Activated CD8-positive, alpha-beta T cell treated with anti-CD3 and anti-CD28 coated beads for 36 hours (primary cell): ENCODE results near the gene MGMT. TPM values are rescaled to one million over a fixed set of nuclear protein-coding genes. Genes with fewer than 3 reads are reported as not detected.

Experiments used
- ATAC-seq: fragments of 200-7000 bp; cut with Tn5 transposase; one replicate; pipeline ENCODE4 v1.10.0; 2021; ENCODE audit warnings: mild to moderate bottlenecking, moderate library complexity
- CTCF ChIA-PET: fragments of 350-600 bp; sonication (Branson Sonifier 250); formaldehyde crosslinking; loops from one replicate; lab custom pipeline; 2021; ENCODE audit warnings: antibody characterized with exemption; lab: Charles Lee
- POLR2A ChIA-PET: fragments of 350-600 bp; sonication (Branson Sonifier 250); formaldehyde crosslinking; loops from one replicate; lab custom pipeline; 2021; ENCODE audit warnings: antibody characterized with exemption; lab: Charles Lee
- DNase-seq: peaks from one replicate; pipeline ENCODE4 v3.0.0-alpha.2; 2020
- H3K27ac Mint-ChIP-seq: one replicate; pipeline ENCODE4 v1.8.0; 2021; ENCODE audit warnings: mild to moderate bottlenecking, mixed read lengths
- H3K27me3 Mint-ChIP-seq: one replicate; pipeline ENCODE4 v1.8.0; 2021; ENCODE audit warnings: mixed read lengths
- H3K36me3 Mint-ChIP-seq: one replicate; pipeline ENCODE4 v1.8.0; 2021; ENCODE audit warnings: low read depth, mixed read lengths
- H3K4me1 Mint-ChIP-seq: one replicate; pipeline ENCODE4 v1.8.0; 2021; ENCODE audit warnings: low read depth, mixed read lengths
- H3K4me3 Mint-ChIP-seq: one replicate; pipeline ENCODE4 v1.8.0; 2021; ENCODE audit warnings: mild to moderate bottlenecking, moderate library complexity, mixed read lengths
- H3K9me3 Mint-ChIP-seq: one replicate; pipeline ENCODE4 v1.8.0; 2021; ENCODE audit warnings: mixed read lengths
- intact Hi-C: fragments of 100-400 bp; cut with micrococcal nuclease; formaldehyde crosslinking; loops from one replicate; pipeline ENCODE4 v1.10.0; 2022
- total RNA-seq, 2 experiments: library from RNA; stranded (reverse); gene quantifications; one replicate each; pipeline ENCODE4 v1.2.3, GENCODE V29; 2021
- TF ChIP-seq, protein P1 (sequence below): fragments of 200-600 bp; IDR thresholded peaks from one replicate; pipeline ENCODE4 v1.8.0; 2022; ENCODE audit warnings: antibody characterized with exemption, mild to moderate bottlenecking

Gene MGMT
- total RNA-seq, 2 experiments from 2014 or later, result 16.2 to 17.0 TPM

DNA sequence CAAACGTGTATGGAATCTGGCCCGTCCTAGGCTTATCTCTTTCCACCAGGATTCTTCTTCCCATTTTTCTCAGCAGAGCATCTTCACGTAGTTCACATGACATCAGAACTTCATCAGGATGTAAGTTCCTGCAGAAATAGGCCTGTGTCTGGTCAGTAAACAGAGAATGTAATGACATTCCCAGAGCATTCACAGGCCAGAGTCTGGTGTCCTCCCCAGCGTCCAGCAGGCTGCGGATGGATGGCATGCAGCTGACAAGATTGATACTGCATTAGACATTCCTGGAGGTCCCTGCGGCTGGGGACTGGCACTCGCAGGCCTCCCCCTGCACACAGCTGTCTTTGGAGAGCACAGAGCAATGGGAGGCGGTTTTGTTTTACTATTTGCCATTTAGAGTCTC is 28.7 kb downstream of the MGMT start:
- Mint-ChIP-seq H3K36me3 (peaks cover 51% of the 10 kb centered on the region), H3K27ac (no peak overlapping the region), H3K9me3 (peaks cover 24% of the 10 kb centered on the region), H3K4me1 (peaks cover 20% of the 10 kb centered on the region), H3K4me3 (no peak overlapping the region), H3K27me3 (no peaks in the 10 kb centered on the region)
- ChIA-PET CTCF (no interaction called here), POLR2A (no interaction called here)
- ATAC-seq (no peak), DNase-seq (no peak)
- TF ChIP-seq, protein P1, sequence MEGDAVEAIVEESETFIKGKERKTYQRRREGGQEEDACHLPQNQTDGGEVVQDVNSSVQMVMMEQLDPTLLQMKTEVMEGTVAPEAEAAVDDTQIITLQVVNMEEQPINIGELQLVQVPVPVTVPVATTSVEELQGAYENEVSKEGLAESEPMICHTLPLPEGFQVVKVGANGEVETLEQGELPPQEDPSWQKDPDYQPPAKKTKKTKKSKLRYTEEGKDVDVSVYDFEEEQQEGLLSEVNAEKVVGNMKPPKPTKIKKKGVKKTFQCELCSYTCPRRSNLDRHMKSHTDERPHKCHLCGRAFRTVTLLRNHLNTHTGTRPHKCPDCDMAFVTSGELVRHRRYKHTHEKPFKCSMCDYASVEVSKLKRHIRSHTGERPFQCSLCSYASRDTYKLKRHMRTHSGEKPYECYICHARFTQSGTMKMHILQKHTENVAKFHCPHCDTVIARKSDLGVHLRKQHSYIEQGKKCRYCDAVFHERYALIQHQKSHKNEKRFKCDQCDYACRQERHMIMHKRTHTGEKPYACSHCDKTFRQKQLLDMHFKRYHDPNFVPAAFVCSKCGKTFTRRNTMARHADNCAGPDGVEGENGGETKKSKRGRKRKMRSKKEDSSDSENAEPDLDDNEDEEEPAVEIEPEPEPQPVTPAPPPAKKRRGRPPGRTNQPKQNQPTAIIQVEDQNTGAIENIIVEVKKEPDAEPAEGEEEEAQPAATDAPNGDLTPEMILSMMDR, result no peak
- intact Hi-C loops, result no loop called here

DNA sequence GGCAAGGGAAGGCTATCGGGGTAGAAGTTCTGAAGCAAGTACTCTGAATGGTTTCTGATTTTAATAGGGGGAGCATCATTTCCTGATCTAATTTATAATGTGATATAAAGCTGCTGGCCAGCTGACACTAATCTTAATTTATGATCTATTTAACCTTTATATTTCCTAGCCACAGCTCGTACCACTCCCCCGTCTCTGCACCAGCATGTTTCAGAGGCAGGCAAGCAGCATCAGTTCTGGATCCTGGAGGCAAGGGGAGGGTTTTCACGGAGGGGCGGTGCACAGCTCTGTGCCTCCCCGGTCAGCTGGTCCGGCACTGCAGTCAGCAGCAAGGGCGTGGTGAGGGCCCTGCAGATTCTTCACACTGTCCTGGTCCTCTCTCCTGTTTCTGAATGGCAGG is 30.0 kb downstream of the MGMT start:
- TF ChIP-seq, protein P1, result no peak
- Mint-ChIP-seq H3K36me3 (peaks cover 51% of the 10 kb centered on the region), H3K27me3 (no peaks in the 10 kb centered on the region), H3K27ac (no peak overlapping the region), H3K4me3 (no peak overlapping the region), H3K9me3 (peaks cover 15% of the 10 kb centered on the region), H3K4me1 (peaks cover 19% of the 10 kb centered on the region)
- no peak for DNase-seq
- no peak for ATAC-seq
- ChIA-PET CTCF (no interaction called here), POLR2A (interaction anchor here (0.6 kb wide), 1 partner anchor 12 kb away, joined by 3 read pairs; no protein-coding TSS in a partner anchor)
- intact Hi-C loops, result no loop called here

DNA sequence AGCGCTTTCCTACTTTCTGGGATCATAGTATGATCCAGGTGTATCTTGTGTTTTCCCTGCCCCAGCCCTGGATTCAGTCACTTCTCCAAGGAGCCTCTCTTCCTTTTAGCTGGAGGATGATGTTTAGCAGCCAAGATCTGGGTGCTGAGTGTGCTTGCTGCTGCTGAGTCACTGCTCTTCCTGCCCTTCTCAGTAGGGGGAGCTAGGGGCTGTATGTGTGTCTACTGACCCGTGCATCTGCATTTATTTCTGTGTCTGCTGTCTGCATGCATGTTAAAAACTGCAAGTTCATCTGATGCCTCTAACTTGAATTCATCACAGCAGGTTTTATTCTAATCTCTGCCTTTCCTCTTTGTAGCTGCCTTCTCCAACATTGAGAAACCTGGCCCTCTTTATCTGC is 31.6 kb downstream of the MGMT start:
- Mint-ChIP-seq H3K9me3 (peaks cover 8% of the 10 kb centered on the region), H3K27ac (no peak overlapping the region), H3K36me3 (peaks cover 50% of the 10 kb centered on the region), H3K27me3 (no peaks in the 10 kb centered on the region), H3K4me1 (peaks cover 11% of the 10 kb centered on the region), H3K4me3 (no peak overlapping the region)
- CTCF ChIA-PET, result interaction anchor here (0.7 kb wide), 1 partner anchor 1305 kb away, joined by 3 read pairs; no protein-coding TSS in a partner anchor
- DNase-seq, result no peak
- intact Hi-C loops, result no loop called here
- ATAC-seq, result no peak
- POLR2A ChIA-PET, result no interaction called here
- TF ChIP-seq, protein P1, result no peak

DNA sequence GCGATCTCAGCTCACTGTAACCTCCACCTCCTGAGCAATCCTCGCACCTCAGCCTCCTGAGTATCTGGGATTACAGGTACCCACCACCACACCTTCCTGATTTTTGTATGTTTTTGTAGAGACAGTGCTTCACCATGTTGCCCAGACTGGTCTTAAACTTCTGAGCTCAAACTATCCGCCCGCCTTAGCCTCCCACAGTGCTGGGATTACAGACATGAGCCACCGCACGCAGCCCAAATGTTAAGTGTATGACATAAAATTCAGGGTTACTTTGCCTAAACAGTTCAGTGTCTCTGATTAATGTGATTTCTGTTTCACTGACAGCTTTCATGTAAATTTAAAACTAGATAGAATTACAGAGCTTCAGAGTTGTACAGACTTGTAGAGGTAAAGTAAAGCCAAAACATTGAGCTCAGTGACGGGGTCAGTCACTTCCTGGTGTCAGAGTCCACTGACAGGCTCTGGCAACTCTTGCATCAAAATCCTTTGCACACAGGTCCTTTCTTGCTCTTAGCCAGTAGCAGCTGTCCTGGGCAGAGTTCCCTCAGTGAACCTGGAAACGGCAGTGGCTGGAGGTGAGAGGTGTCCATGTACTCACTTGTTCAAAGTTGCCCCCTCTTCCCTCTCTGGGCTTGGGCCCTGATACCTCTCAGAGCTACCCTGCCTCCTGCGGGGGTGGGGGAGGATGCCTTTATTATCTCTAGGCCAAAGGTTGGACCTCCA is 33.7 kb downstream of the MGMT start:
- ChIA-PET CTCF (no interaction called here), POLR2A (no interaction called here)
- Mint-ChIP-seq H3K27ac (no peak overlapping the region), H3K4me3 (no peak overlapping the region), H3K27me3 (no peaks in the 10 kb centered on the region), H3K36me3 (peaks cover 41% of the 10 kb centered on the region), H3K4me1 (peaks cover 11% of the 10 kb centered on the region), H3K9me3 (peaks cover 16% of the 10 kb centered on the region)
- intact Hi-C loops, result no loop called here
- TF ChIP-seq, protein P1, result no peak
- ATAC-seq (no peak), DNase-seq (no peak)

DNA sequence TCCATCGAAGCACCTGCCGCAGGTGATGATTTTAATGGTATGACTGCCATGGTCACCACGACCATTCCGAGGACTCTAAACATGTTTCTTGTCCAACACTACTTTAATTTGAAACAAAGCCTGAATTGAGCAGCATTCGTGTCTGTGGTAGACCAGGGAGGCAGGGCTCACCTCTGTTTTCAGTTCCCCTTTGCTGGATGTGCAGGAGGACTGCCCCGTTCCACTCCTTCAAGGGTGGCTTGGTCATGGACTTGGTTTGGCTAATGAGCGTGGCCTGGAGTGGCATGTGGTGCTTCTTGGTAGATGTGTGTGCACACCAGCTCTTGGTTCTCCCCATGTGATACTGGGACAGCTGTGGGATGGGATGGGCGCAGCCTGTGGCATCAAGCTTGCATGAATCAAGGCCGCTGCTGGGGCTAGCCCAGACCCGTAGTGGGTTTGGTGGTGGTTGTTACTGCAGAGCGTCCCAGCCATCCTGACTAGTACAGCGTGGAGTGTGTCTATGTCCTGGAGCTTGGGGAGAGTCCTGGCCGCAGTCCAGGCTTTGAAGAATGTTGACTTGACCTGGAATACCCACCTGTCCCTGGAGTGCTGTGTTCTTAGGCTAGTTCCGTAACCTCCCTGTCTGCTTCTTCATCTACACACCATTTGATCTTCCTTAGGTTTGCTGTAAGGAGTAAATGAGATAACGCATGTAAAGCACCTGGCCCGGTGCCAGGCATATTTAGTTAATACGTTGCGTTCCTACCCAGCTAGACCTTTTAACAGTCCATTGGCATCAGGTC is 34.8 kb downstream of the MGMT start:
- DNase-seq (no peak), ATAC-seq (no peak)
- Mint-ChIP-seq H3K27ac (no peak overlapping the region), H3K4me1 (peaks cover 11% of the 10 kb centered on the region), H3K27me3 (no peaks in the 10 kb centered on the region), H3K4me3 (no peak overlapping the region), H3K36me3 (peaks cover 46% of the 10 kb centered on the region), H3K9me3 (peaks cover 18% of the 10 kb centered on the region)
- intact Hi-C loops, result no loop called here
- ChIA-PET CTCF (no interaction called here), POLR2A (no interaction called here)
- TF ChIP-seq, protein P1, result no peak
